Glutamatergic neuron (in vitro differentiated cells): ENCODE results near the gene MED13L. TPM values are rescaled to one million over a fixed set of nuclear protein-coding genes. Genes with fewer than 3 reads are reported as not detected.

Experiments used
- DNase-seq: peaks from one replicate; pipeline ENCODE4 v3.0.0; 2022
- H3K27ac Mint-ChIP-seq: one replicate; pipeline ENCODE4 v1.8.0; 2020; ENCODE audit warnings: mild to moderate bottlenecking, mixed read lengths, inconsistent platforms; ENCODE audit not compliant: unreplicated experiment
- H3K27me3 Mint-ChIP-seq: one replicate; pipeline ENCODE4 v1.8.0; 2020; ENCODE audit warnings: mild to moderate bottlenecking, moderate library complexity, mixed read lengths, inconsistent platforms; ENCODE audit not compliant: unreplicated experiment
- H3K36me3 Mint-ChIP-seq: one replicate; pipeline ENCODE4 v1.8.0; 2020; ENCODE audit warnings: mild to moderate bottlenecking, mixed read lengths, inconsistent platforms; ENCODE audit not compliant: unreplicated experiment
- H3K4me1 Mint-ChIP-seq: one replicate; pipeline ENCODE4 v1.8.0; 2020; ENCODE audit warnings: mild to moderate bottlenecking, low read depth, mixed read lengths, inconsistent platforms; ENCODE audit not compliant: unreplicated experiment
- H3K4me3 Mint-ChIP-seq: one replicate; pipeline ENCODE4 v1.8.0; 2020; ENCODE audit warnings: mild to moderate bottlenecking, mixed read lengths, inconsistent platforms; ENCODE audit not compliant: unreplicated experiment
- H3K9me3 Mint-ChIP-seq: one replicate; pipeline ENCODE4 v1.8.0; 2020; ENCODE audit warnings: mild to moderate bottlenecking, moderate library complexity, mixed read lengths, inconsistent platforms; ENCODE audit not compliant: unreplicated experiment
- CTCF ChIP-seq: fragments of 200-600 bp; sonication (generic); IDR thresholded peaks from one replicate; pipeline ENCODE4 v1.5.0; 2021; ENCODE audit not compliant: partially characterized antibody, unreplicated experiment
- total RNA-seq: library from RNA; stranded (reverse); fragmentation: NEBNext Ultra II Directional; extraction: Animal tissue kit (Norgen Biotek cat#: 25700); gene quantifications from one replicate; pipeline ENCODE4 v1.2.1, GENCODE V29; 2021; ENCODE audit not compliant: unreplicated experiment

MED13L gene
- total RNA-seq, 1 donor from 2014 or later = 95.5 TPM

GRCh38 chr12:115926037-115926670, 351.3 kb downstream of the MED13L start:
- H3K36me3 Mint-ChIP-seq = no peaks in the 10 kb centered on the region
- H3K4me1 Mint-ChIP-seq = no peaks in the 10 kb centered on the region
- no peaks in the 10 kb centered on the region for H3K9me3 Mint-ChIP-seq
- no peak overlapping the region for H3K27ac Mint-ChIP-seq
- no peak for TF ChIP-seq CTCF
- DNase-seq = no peak
- H3K4me3 Mint-ChIP-seq = no peak overlapping the region
- H3K27me3 Mint-ChIP-seq = peaks cover 3% of the 10 kb centered on the region

- no peak for DNase-seq
- TF ChIP-seq CTCF = no peak
- peaks cover 3% of the 10 kb centered on the region for H3K27me3 Mint-ChIP-seq
- no peak overlapping the region for H3K4me3 Mint-ChIP-seq
- no peaks in the 10 kb centered on the region for H3K4me1 Mint-ChIP-seq
- H3K36me3 Mint-ChIP-seq = no peaks in the 10 kb centered on the region
- no peaks in the 10 kb centered on the region for H3K9me3 Mint-ChIP-seq
- no peak overlapping the region for H3K27ac Mint-ChIP-seq
These were observed 353.6 kb downstream of the MED13L start for GRCh38 chr12:115923851-115924250.

DNA sequence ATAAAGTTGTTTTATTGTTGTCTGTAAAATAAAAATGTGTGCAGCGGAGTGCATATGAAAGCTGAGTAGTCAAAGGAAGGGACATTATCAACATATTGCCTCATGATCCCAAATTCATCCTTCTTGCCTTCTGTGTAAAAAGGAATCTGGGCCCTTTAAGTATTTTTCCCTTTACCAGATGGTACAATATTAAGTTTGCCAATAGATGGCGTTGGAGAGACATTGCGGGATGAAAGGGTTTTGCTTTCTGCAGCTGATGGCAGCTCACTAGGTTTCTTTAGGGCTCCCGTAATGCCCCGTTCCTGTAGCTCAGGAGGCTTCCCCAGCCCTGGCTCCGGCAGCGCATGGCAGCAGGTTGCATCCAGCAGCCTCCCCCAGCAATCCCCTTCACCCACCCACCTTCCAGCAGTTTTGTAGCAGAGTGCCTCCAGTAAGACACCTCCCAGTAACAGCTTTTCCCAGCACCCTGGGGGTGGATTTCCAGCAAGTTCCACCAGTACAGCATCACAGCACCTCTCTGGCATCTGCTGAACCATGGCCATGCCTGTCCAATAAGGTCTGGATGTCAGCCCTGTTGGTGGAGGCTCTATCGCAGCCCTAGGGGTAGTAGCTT, 354.4 kb downstream of the MED13L start:
- H3K27me3 Mint-ChIP-seq = peaks cover 3% of the 10 kb centered on the region
- no peak for DNase-seq
- no peak overlapping the region for H3K27ac Mint-ChIP-seq
- TF ChIP-seq CTCF = peak; percentile 27
- no peaks in the 10 kb centered on the region for H3K4me1 Mint-ChIP-seq
- no peaks in the 10 kb centered on the region for H3K9me3 Mint-ChIP-seq
- H3K36me3 Mint-ChIP-seq = no peaks in the 10 kb centered on the region
- no peak overlapping the region for H3K4me3 Mint-ChIP-seq

- H3K27ac Mint-ChIP-seq = no peak overlapping the region
- no peaks in the 10 kb centered on the region for H3K4me1 Mint-ChIP-seq
- no peaks in the 10 kb centered on the region for H3K9me3 Mint-ChIP-seq
- H3K36me3 Mint-ChIP-seq = no peaks in the 10 kb centered on the region
- DNase-seq = no peak
- peaks cover 7% of the 10 kb centered on the region for H3K27me3 Mint-ChIP-seq
- H3K4me3 Mint-ChIP-seq = no peak overlapping the region
- no peak for TF ChIP-seq CTCF
These were observed 356.9 kb downstream of the MED13L start for GRCh38 chr12:115920395-115921183.

GRCh38 chr12:115918763-115919162, 358.7 kb downstream of the MED13L start:
- no peaks in the 10 kb centered on the region for H3K9me3 Mint-ChIP-seq
- no peak for DNase-seq
- no peak overlapping the region for H3K27ac Mint-ChIP-seq
- no peak for TF ChIP-seq CTCF
- peaks cover 5% of the 10 kb centered on the region for H3K27me3 Mint-ChIP-seq
- no peaks in the 10 kb centered on the region for H3K36me3 Mint-ChIP-seq
- no peak overlapping the region for H3K4me3 Mint-ChIP-seq
- no peaks in the 10 kb centered on the region for H3K4me1 Mint-ChIP-seq
